ENCODE data around the gene DYSF. TPM values are rescaled to one million over a fixed set of nuclear protein-coding genes. Genes with fewer than 3 reads are reported as not detected.

Gene DYSF
- total RNA-seq, 1 donor from 2014 or later, result 0.13 TPM

GRCh38 chr2:71611781-71612527, 158.6 kb downstream of the DYSF start:
- intact Hi-C loops (cut with micrococcal nuclease), result no loop called here
- ATAC-seq (ENCODE audit: low read depth) (no peak), DNase-seq (peak; percentile 9)
- CTCF ChIA-PET, result no interaction called here
- Mint-ChIP-seq H3K4me1 (no peaks in the 10 kb centered on the region), H3K4me3 (no peak overlapping the region), H3K9me3 (no peaks in the 10 kb centered on the region), H3K36me3 (ENCODE audit: low read depth) (no peaks in the 10 kb centered on the region), H3K27me3 (peaks cover 8% of the 10 kb centered on the region), H3K27ac (no peak overlapping the region)
- POLR2A ChIA-PET, result no interaction called here
- TF ChIP-seq, protein P1, sequence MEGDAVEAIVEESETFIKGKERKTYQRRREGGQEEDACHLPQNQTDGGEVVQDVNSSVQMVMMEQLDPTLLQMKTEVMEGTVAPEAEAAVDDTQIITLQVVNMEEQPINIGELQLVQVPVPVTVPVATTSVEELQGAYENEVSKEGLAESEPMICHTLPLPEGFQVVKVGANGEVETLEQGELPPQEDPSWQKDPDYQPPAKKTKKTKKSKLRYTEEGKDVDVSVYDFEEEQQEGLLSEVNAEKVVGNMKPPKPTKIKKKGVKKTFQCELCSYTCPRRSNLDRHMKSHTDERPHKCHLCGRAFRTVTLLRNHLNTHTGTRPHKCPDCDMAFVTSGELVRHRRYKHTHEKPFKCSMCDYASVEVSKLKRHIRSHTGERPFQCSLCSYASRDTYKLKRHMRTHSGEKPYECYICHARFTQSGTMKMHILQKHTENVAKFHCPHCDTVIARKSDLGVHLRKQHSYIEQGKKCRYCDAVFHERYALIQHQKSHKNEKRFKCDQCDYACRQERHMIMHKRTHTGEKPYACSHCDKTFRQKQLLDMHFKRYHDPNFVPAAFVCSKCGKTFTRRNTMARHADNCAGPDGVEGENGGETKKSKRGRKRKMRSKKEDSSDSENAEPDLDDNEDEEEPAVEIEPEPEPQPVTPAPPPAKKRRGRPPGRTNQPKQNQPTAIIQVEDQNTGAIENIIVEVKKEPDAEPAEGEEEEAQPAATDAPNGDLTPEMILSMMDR (IDR thresholded peaks at IDR 0.05), result no peak

- ChIA-PET CTCF (no interaction called here), POLR2A (no interaction called here)
- intact Hi-C loops (cut with micrococcal nuclease), result no loop called here
- peak; percentile 9 for DNase-seq
- TF ChIP-seq, protein P1 (IDR thresholded peaks at IDR 0.05), result no peak
- Mint-ChIP-seq H3K36me3 (ENCODE audit: low read depth) (no peaks in the 10 kb centered on the region), H3K27ac (no peak overlapping the region), H3K4me1 (no peaks in the 10 kb centered on the region), H3K4me3 (no peak overlapping the region), H3K27me3 (peaks cover 8% of the 10 kb centered on the region), H3K9me3 (no peaks in the 10 kb centered on the region)
- ATAC-seq (ENCODE audit: low read depth), result no peak
Observed at GRCh38 chr2:71612581-71613402, 159.4 kb downstream of the DYSF start.

GRCh38 chr2:71613403-71613952, 160.1 kb downstream of the DYSF start:
- intact Hi-C loops (cut with micrococcal nuclease), result no loop called here
- Mint-ChIP-seq H3K4me1 (no peaks in the 10 kb centered on the region), H3K4me3 (no peak overlapping the region), H3K36me3 (ENCODE audit: low read depth) (no peaks in the 10 kb centered on the region), H3K27ac (no peak overlapping the region), H3K27me3 (peaks cover 8% of the 10 kb centered on the region), H3K9me3 (no peaks in the 10 kb centered on the region)
- TF ChIP-seq, protein P1 (IDR thresholded peaks at IDR 0.05), result no peak
- DNase-seq, result no peak
- no peak for ATAC-seq (ENCODE audit: low read depth)
- POLR2A ChIA-PET, result no interaction called here
- CTCF ChIA-PET, result no interaction called here

- intact Hi-C loops (cut with micrococcal nuclease), result no loop called here
Observed at GRCh38 chr2:71613953-71614925, 160.9 kb downstream of the DYSF start.

More at GRCh38 chr2:71613953-71614925, 160.9 kb downstream of the DYSF start:
- POLR2A ChIA-PET, result no interaction called here
- TF ChIP-seq, protein P1 (IDR thresholded peaks at IDR 0.05), result no peak
- DNase-seq (no peak), ATAC-seq (ENCODE audit: low read depth) (no peak)
- Mint-ChIP-seq H3K36me3 (ENCODE audit: low read depth) (no peaks in the 10 kb centered on the region), H3K27me3 (peaks cover 8% of the 10 kb centered on the region), H3K4me1 (no peaks in the 10 kb centered on the region), H3K9me3 (no peaks in the 10 kb centered on the region), H3K4me3 (no peak overlapping the region), H3K27ac (no peak overlapping the region)
- CTCF ChIA-PET, result no interaction called here
